Measurements from ENCODE around the gene NEK2.
A peak's percentile ranks its signal among the peaks of the same experiment; 100 is the strongest.
"Not testable (repeated sequence)": the region's sequence is repeated elsewhere in the genome, so short reads cannot be mapped to it uniquely, and the experiment has no call there.

Gene NEK2

DNA sequence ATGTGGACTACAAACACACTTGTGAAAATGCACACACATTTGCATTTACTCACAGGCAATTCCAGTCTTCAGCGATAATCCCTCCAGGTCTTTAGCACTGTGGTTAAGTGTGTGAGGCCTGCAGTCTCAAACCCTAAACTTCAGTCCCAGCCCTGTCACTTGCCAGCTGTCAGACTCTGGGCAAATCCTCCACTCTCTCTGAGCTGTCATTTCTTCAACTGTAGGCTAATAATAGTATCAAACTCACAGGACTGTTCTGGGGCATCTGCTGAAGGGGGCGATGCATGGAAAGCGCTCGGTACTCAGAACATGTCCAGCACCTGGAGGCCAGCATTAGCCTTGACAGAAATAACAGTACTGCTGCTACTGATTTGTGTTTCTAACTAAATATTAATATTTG lies 48.2 kb downstream of the NEK2 start:
- no peak for DNase-seq (ENCODE audit: low read depth in 2 of 2)
- H3K4me3 ChIP-seq (replicated peaks in 1 of 2; ENCODE audit: low read depth in 2 of 2, low read length in 2 of 2), result no peak overlapping the region
- TF ChIP-seq, protein P1, sequence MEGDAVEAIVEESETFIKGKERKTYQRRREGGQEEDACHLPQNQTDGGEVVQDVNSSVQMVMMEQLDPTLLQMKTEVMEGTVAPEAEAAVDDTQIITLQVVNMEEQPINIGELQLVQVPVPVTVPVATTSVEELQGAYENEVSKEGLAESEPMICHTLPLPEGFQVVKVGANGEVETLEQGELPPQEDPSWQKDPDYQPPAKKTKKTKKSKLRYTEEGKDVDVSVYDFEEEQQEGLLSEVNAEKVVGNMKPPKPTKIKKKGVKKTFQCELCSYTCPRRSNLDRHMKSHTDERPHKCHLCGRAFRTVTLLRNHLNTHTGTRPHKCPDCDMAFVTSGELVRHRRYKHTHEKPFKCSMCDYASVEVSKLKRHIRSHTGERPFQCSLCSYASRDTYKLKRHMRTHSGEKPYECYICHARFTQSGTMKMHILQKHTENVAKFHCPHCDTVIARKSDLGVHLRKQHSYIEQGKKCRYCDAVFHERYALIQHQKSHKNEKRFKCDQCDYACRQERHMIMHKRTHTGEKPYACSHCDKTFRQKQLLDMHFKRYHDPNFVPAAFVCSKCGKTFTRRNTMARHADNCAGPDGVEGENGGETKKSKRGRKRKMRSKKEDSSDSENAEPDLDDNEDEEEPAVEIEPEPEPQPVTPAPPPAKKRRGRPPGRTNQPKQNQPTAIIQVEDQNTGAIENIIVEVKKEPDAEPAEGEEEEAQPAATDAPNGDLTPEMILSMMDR (IDR thresholded peaks at IDR 0.05; ENCODE audit: low read depth, low read length), result no peak

DNA sequence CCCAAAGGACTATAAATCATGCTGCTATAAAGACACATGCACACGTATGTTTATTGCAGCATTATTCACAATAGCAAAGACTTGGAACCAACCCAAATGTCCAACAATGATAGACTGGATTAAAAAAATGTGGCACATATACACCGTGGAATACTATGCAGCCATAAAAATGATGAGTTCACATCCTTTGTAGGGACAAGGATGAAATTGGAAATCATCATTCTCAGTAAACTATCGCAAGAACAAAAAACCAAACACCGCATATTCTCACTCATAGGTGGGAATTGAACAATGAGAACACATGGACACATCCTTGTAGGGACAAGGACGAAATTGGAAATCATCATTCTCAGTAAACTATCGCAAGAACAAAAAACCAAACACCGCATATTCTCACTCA lies 49.6 kb downstream of the NEK2 start:
- DNase-seq (ENCODE audit: low read depth in 2 of 2), result not testable (repeated sequence)

DNA sequence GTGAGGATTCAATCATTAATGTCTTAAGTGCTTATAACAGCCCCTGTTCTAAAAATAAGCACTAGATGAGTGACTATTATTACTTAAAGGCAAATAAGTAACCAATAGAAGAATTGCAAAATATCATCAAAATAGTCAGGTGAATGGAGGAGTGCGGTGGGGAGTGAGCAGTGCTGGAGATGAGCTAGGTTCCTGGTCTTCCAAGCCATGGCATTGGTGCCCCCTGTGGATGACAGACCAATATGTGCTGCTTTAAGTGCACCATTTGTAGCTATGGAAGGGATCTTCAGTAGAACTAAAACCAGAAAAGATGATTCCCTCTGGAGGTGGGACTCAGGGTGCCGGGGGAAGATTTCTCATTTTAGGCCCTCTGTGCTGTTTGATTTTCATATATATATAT lies 50.4 kb downstream of the NEK2 start:
- peak; percentile 56 to 65 for DNase-seq (ENCODE audit: low read depth in 2 of 2)
- TF ChIP-seq, protein P1 (IDR thresholded peaks at IDR 0.05; ENCODE audit: low read depth, low read length), result peak; percentile 40

More for the DNA sequence above, 49.6 kb downstream of the NEK2 start:
- H3K4me3 ChIP-seq (replicated peaks in 1 of 2; ENCODE audit: low read depth in 2 of 2, low read length in 2 of 2), result not testable (repeated sequence)

DNA sequence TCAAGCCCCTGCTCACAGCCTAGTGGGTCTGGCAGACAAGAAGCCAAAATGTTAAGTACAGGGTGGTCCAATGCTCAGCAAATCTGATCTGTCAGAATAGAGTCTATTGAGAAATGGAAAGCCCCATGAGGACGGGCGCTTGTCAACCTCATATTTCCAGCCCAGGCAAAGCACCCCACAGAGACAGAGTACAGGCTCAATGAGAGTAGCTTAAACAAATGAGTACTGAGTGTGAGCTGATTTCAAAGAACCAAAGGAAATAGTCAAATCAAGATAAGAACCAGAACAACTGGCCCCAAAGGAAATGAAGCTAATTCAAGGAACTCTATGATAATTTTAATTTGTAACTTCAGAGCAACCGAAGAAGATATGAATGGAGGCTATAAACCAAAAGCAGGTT lies 51.9 kb downstream of the NEK2 start:
- DNase-seq (ENCODE audit: low read depth in 2 of 2), result no peak
- H3K4me3 ChIP-seq (replicated peaks in 1 of 2; ENCODE audit: low read depth in 2 of 2, low read length in 2 of 2), result no peak overlapping the region
- TF ChIP-seq, protein P1 (IDR thresholded peaks at IDR 0.05; ENCODE audit: low read depth, low read length), result no peak

More for the DNA sequence above, 50.4 kb downstream of the NEK2 start:
- no peak overlapping the region for H3K4me3 ChIP-seq (replicated peaks in 1 of 2; ENCODE audit: low read depth in 2 of 2, low read length in 2 of 2)

DNA sequence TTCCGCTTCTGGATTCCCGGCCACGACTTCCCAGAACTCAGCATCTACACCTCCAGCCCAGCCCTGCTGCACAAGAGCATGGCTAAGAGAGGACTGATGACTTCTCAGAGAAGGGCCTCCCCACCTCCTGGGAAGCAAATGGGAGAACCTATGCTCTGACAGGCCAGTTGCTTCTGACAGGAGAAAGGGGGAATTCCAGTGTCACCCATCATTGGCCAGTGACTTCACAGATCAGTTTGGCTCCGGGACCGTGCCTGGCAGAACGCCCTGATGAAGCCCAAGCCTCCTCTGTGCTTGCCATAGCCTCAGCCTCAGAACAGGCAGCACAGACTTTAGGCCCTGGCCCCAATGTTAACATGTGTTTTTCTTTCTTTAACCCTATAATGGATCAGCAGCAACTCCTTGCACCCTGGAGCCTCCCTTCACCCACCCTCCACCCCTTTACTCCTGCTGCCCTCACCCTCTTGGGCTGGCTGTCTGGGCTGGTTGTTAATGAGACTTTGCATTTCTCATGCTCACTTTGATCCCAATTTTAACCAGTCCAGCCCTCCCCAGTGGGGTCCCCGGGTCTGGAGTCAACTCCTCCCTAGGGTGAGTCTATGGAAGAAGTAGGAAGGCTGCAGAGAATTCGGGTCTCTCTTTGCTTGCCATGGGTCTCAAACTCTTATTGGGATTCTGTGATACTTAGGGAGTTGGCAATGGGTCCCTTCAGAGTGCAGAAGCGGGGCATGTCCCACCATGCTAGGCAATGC lies 53.8 kb downstream of the NEK2 start:
- H3K4me3 ChIP-seq (replicated peaks in 1 of 2; ENCODE audit: low read depth in 2 of 2, low read length in 2 of 2), result no peak overlapping the region
- peak; percentile 35 to 59 for DNase-seq (ENCODE audit: low read depth in 2 of 2)
- TF ChIP-seq, protein P1 (IDR thresholded peaks at IDR 0.05; ENCODE audit: low read depth, low read length), result no peak

DNA sequence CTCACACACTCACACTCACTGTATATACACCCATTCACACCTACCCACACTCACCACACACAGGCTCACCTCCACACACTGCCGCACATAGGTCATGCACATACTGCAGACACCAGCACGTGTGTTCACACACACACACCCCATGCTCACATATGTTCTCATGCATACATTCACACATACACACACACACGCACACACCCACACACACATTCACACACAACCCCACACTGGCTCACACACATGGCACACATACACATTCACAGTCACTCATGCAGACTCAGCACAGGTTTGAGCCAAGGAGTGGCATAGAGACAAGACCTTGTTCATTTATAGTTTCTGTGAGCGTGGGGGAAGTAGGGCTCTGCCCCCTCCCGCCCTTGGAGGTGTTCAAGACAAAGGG lies 55.3 kb downstream of the NEK2 start:
- no peak overlapping the region for H3K4me3 ChIP-seq (replicated peaks in 1 of 2; ENCODE audit: low read depth in 2 of 2, low read length in 2 of 2)
- DNase-seq (ENCODE audit: low read depth in 2 of 2), result no peak
- TF ChIP-seq, protein P1 (IDR thresholded peaks at IDR 0.05; ENCODE audit: low read depth, low read length), result no peak

DNA sequence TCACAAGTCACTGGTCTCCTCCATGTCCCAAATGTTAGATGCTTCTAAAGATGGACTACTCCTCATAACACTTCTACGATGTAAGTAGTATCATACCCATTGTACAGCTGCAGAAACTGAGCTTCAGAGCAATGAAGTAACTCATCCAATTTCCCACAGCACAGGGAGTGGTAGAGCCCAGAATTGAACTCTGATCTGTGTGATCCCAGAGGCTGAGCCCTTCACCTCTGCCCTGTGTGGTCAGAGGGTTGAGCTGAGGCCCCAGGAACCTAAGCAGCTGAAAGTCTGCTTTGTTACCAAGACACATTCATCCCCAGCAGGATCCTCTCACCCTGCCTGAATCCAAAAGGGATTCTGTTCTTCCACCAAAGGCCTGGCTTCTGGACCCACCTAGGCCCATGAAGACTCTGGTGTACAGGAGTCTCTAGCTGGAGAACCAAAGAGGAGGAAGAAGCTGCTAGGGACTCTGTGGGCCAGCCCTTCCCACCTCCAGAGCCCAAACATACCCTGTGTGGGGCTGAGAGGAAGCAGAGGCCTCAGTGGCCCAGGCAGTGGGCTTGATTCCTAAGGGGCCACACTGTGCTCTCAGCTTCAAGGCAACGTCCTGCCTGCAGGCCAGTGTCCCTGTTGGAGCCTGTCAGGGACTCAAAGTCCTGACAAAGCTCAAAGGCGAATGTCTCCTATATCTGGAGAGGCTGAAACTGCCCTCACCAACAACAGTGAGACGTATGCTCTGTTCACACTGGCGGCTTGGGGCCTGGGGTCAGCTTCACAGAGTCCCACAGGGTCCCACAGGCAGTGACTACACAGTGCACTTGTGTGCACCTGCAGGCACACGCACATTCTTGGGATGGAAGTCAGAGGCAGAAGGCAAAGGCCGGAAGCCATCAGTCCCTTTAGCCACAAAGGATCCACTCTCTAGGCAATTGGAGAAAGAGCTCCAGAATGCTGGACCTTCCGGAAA lies 56.1 kb downstream of the NEK2 start:
- DNase-seq (ENCODE audit: low read depth in 2 of 2), result no peak
- no peak overlapping the region for H3K4me3 ChIP-seq (replicated peaks in 1 of 2; ENCODE audit: low read depth in 2 of 2, low read length in 2 of 2)
- TF ChIP-seq, protein P1 (IDR thresholded peaks at IDR 0.05; ENCODE audit: low read depth, low read length), result no peak
